Smooth muscle cell (in vitro differentiated cells): ENCODE results near the gene NKAIN2. TPM values are rescaled to one million over a fixed set of nuclear protein-coding genes. Genes with fewer than 3 reads are reported as not detected.

ENCODE experiments used
- DNase-seq: peaks from one replicate; lab custom pipeline; 2025; ENCODE audit not compliant: unreplicated experiment; lab: John Stamatoyannopoulos, UW
- H2AFZ ChIP-seq: fragments of 200-600 bp; sonication (generic); 2 replicates; pipeline ENCODE4 v1.6.0; 2016; ENCODE audit warnings: antibody characterized with exemption, low read depth, mild to moderate bottlenecking
- H3F3A ChIP-seq: fragments of 200-600 bp; sonication (generic); 2 replicates; pipeline ENCODE4 v1.6.0; 2017; ENCODE audit warnings: antibody characterized with exemption, low read depth
- H3K27ac ChIP-seq: fragments of 200-600 bp; sonication (generic); 2 replicates; pipeline ENCODE4 v1.5.1; 2016; ENCODE audit warnings: low read depth, mild to moderate bottlenecking
- H3K27me3 ChIP-seq: fragments of 200-600 bp; sonication (generic); 2 replicates; pipeline ENCODE4 v1.6.1; 2016; ENCODE audit warnings: low read depth, mild to moderate bottlenecking
- H3K36me3 ChIP-seq: fragments of 200-600 bp; sonication (generic); 2 replicates; pipeline ENCODE4 v1.5.1; 2016; ENCODE audit warnings: low read depth
- H3K4me1 ChIP-seq: fragments of 200-600 bp; sonication (generic); 2 replicates; pipeline ENCODE4 v1.5.1; 2016; ENCODE audit warnings: low read depth
- H3K4me2 ChIP-seq: fragments of 200-600 bp; sonication (generic); 2 replicates; pipeline ENCODE4 v1.6.0; 2016; ENCODE audit warnings: mild to moderate bottlenecking
- H3K4me3 ChIP-seq: fragments of 200-600 bp; sonication (generic); 2 replicates; pipeline ENCODE4 v1.5.1; 2016; ENCODE audit warnings: mild to moderate bottlenecking
- H3K79me2 ChIP-seq: fragments of 200-600 bp; sonication (generic); 2 replicates; pipeline ENCODE4 v1.6.0; 2016; ENCODE audit warnings: low read depth, mild to moderate bottlenecking
- H3K9ac ChIP-seq: fragments of 200-600 bp; sonication (generic); 2 replicates; pipeline ENCODE4 v1.6.0; 2016; ENCODE audit warnings: low read depth
- H3K9me3 ChIP-seq: fragments of 200-600 bp; sonication (generic); replicated peaks from 2 replicates; pipeline ENCODE4 v1.5.1; 2016; ENCODE audit warnings: low read depth
- H4K20me1 ChIP-seq: fragments of 200-600 bp; sonication (generic); 2 replicates; pipeline ENCODE4 v1.6.0; 2016; ENCODE audit warnings: low read depth
- WGBS: methylation state at CpG from one replicate; pipeline ENCODE4 v1.1.7; 2016; ENCODE audit warnings: low lambda C conversion rate; 5-methylcytosine and 5-hydroxymethylcytosine counted together
- polyA plus RNA-seq: library from polyadenylated mRNA; unstranded; fragments of >200 nt; fragmentation: Nextera tagmentation; extraction: Ambion mirVana; gene quantifications from 2 replicates; pipeline ENCODE4 v1.2.1, GENCODE V29; 2016
- total RNA-seq: library from RNA; depleted of rRNA; stranded (reverse); fragments of >200 nt; gene quantifications from 2 replicates; pipeline ENCODE4 v1.2.3, GENCODE V29; 2014
- TF ChIP-seq, protein P1 (sequence below): fragments of 200-600 bp; sonication (generic); IDR thresholded peaks from 2 replicates; pipeline ENCODE4 v1.5.1; 2017; ENCODE audit warnings: borderline replicate concordance, mild to moderate bottlenecking, antibody characterized with exemption; ENCODE audit not compliant: insufficient read depth, poor library complexity, severe bottlenecking

Gene NKAIN2
- total and polyA plus RNA-seq, 2 experiments from 2014 or later, result 0.09 TPM; not detected in 1

DNA sequence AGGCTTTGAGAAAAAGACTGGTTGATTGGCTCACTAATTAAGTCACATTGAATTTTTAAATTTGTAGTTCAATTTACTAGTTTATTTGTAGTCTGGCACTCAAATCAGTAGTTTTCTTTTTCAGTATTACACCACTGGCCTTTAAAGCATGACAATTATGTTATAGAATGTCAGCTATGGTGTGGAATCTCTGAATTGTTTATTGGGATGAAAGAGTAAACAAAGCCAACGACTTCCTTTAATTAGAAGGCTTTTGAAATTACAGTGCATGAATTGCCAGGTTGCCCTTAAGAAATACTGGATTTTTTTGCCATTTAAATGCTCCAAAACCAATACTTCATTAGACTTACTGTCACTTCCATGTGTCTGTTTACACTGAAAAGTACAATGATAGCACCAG, 731.6 kb downstream of the NKAIN2 start:
- no peak overlapping the region for H3K4me2 ChIP-seq
- TF ChIP-seq, protein P1, sequence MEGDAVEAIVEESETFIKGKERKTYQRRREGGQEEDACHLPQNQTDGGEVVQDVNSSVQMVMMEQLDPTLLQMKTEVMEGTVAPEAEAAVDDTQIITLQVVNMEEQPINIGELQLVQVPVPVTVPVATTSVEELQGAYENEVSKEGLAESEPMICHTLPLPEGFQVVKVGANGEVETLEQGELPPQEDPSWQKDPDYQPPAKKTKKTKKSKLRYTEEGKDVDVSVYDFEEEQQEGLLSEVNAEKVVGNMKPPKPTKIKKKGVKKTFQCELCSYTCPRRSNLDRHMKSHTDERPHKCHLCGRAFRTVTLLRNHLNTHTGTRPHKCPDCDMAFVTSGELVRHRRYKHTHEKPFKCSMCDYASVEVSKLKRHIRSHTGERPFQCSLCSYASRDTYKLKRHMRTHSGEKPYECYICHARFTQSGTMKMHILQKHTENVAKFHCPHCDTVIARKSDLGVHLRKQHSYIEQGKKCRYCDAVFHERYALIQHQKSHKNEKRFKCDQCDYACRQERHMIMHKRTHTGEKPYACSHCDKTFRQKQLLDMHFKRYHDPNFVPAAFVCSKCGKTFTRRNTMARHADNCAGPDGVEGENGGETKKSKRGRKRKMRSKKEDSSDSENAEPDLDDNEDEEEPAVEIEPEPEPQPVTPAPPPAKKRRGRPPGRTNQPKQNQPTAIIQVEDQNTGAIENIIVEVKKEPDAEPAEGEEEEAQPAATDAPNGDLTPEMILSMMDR, result no peak

DNA sequence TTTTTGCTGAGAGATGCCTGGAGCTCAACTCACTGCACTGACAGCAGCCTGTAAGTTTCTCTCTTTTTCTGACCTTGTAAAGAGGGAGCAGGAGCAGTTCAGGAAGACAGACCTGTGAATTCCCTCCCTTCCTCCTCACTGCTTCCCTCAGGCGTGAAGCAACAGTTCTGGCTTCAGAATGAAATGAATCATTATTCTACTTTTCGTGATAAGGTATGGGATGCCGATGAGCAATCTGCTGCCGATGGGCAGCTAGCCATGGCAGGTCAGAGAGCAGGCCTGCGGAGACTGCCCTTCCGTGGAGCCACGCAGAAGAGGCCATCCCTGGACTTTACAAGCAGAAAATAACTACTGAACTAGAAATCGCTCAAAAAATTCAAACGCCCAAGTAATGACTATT, 732.1 kb downstream of the NKAIN2 start:
- WGBS, result 51% methylated on average over 9 of the region's 9 CpGs
- no peaks in the 10 kb centered on the region for H3K27me3 ChIP-seq
- no peak overlapping the region for H3K4me3 ChIP-seq
- no peaks in the 10 kb centered on the region for H3F3A ChIP-seq
- no peaks in the 10 kb centered on the region for H3K36me3 ChIP-seq
- no peak overlapping the region for H2AFZ ChIP-seq
- H3K9me3 ChIP-seq, result no peaks in the 10 kb centered on the region
- H4K20me1 ChIP-seq, result no peaks in the 10 kb centered on the region
- H3K27ac ChIP-seq, result no peak overlapping the region
- no peak overlapping the region for H3K4me2 ChIP-seq
- H3K4me1 ChIP-seq, result no peaks in the 10 kb centered on the region
- DNase-seq, result no peak
- TF ChIP-seq, protein P1, result no peak
- H3K9ac ChIP-seq, result no peak overlapping the region
- no peaks in the 10 kb centered on the region for H3K79me2 ChIP-seq

More for the DNA sequence above, 731.6 kb downstream of the NKAIN2 start:
- Histone ChIP-seq H3K4me1 (no peaks in the 10 kb centered on the region), H3K27ac (no peak overlapping the region), H4K20me1 (no peaks in the 10 kb centered on the region), H3K36me3 (no peaks in the 10 kb centered on the region), H3F3A (no peaks in the 10 kb centered on the region), H3K4me3 (no peak overlapping the region), H3K9ac (no peak overlapping the region), H2AFZ (no peak overlapping the region), H3K9me3 (no peaks in the 10 kb centered on the region), H3K27me3 (no peaks in the 10 kb centered on the region), H3K79me2 (no peaks in the 10 kb centered on the region)
- 12% methylated on average over 1 of the region's 1 CpG for WGBS
- no peak for DNase-seq

DNA sequence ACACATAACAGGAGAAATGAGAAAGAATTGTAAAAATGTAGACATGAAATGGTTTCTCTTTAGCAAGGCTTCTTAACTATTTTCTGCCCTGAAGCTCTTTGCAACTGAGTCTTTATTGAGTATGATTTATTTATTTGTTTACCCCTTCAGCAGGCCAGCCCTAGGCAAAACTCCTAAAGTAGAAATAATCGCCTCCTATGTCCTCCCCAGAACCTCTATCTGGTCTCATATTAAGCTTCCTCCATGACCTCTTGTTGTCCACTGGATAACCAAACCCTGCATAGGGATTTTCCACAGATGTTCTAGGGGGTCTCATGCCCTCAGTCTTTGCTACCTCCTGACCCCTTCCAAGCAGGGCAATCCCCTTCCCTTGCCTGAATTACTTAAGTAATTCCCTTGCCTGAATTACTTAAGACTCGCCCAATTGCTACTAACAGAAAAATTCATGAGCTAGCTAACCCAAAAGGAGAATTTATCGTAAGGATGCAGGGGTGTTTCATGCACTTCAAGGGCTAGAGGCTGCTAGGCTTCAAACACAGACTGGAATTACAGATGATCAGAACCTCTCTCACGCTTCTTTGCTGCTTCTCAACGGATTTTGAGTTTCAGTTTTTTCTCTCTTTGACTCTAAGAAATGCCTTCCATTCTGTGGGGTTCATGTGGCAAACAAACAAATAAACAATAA, 732.6 kb downstream of the NKAIN2 start:
- no peaks in the 10 kb centered on the region for H3K4me1 ChIP-seq
- peak overlapping the region; percentile 34 for H2AFZ ChIP-seq
- 67% methylated on average over 5 of the region's 5 CpGs for WGBS
- peak overlapping the region; percentile 23 for H3K27ac ChIP-seq
- no peaks in the 10 kb centered on the region for H4K20me1 ChIP-seq
- H3K9ac ChIP-seq, result no peak overlapping the region
- H3K4me2 ChIP-seq, result peak overlapping the region; percentile 8
- DNase-seq, result no peak
- no peaks in the 10 kb centered on the region for H3F3A ChIP-seq
- no peak overlapping the region for H3K4me3 ChIP-seq
- no peaks in the 10 kb centered on the region for H3K27me3 ChIP-seq
- TF ChIP-seq, protein P1, result no peak
- no peaks in the 10 kb centered on the region for H3K9me3 ChIP-seq
- no peaks in the 10 kb centered on the region for H3K79me2 ChIP-seq
- no peaks in the 10 kb centered on the region for H3K36me3 ChIP-seq

GRCh38 chr6:124536842-124537191, 733.2 kb downstream of the NKAIN2 start:
- whole genome bisulfite sequencing, result 42% methylated on average over 3 of the region's 3 CpGs
- Histone ChIP-seq H3K4me3 (no peak overlapping the region), H4K20me1 (no peaks in the 10 kb centered on the region), H3K9ac (no peak overlapping the region), H3K9me3 (no peaks in the 10 kb centered on the region), H3K4me1 (no peaks in the 10 kb centered on the region), H3K27me3 (no peaks in the 10 kb centered on the region), H3K4me2 (peak overlapping the region; percentile 8), H3F3A (no peaks in the 10 kb centered on the region), H3K36me3 (no peaks in the 10 kb centered on the region), H3K27ac (peak overlapping the region; percentile 23), H2AFZ (peak overlapping the region; percentile 34), H3K79me2 (no peaks in the 10 kb centered on the region)
- TF ChIP-seq, protein P1, result no peak
- DNase-seq, result no peak
